Muscle of leg (tissue), 11 donors: ENCODE results near the gene STEAP3. TPM values are rescaled to one million over a fixed set of nuclear protein-coding genes. Genes with fewer than 3 reads are reported as not detected.

Experiments used
- DNase-seq: peaks from one replicate; pipeline ENCODE4 v3.0.0; 2013
- H3K27ac ChIP-seq: one replicate; pipeline ENCODE4 v1.5.1; 2013; ENCODE audit warnings: mild to moderate bottlenecking, low read length, control low read depth
- H3K27me3 ChIP-seq: one replicate; pipeline ENCODE4 v1.6.1; 2013; ENCODE audit warnings: low read length; ENCODE audit not compliant: control insufficient read depth, insufficient read depth
- H3K36me3 ChIP-seq: one replicate; pipeline ENCODE4 v1.6.1; 2013; ENCODE audit warnings: low read length; ENCODE audit not compliant: control insufficient read depth, insufficient read depth
- H3K4me1 ChIP-seq: one replicate; pipeline ENCODE4 v1.6.1; 2013; ENCODE audit warnings: low read length; ENCODE audit not compliant: control insufficient read depth, insufficient read depth
- H3K4me3 ChIP-seq: one replicate; pipeline ENCODE4 v1.5.1; 2013; ENCODE audit warnings: low read length, control low read depth
- H3K9me3 ChIP-seq: replicated peaks from 2 replicates; pipeline ENCODE4 v1.6.1; 2013; ENCODE audit warnings: low read depth, low read length; ENCODE audit not compliant: control insufficient read depth
- WGBS: methylation state at CpG from one replicate; pipeline ENCODE4 v1.1.5; 2013; ENCODE audit warnings: missing lambda C conversion rate; ENCODE audit not compliant: insufficient coverage; 5-methylcytosine and 5-hydroxymethylcytosine counted together
- polyA plus RNA-seq, 8 donors: library from polyadenylated mRNA; unstranded; fragments of 120-200 nt; gene quantifications; one replicate each; pipeline versions ENCODE4 v1.2.1 to v1.2.3, GENCODE V29; 2013; ENCODE audit warnings: inconsistent platforms in 1 of 8, low replicate concordance in 1 of 8; ENCODE audit not compliant: insufficient read length in 8 of 8, insufficient read depth in 1 of 8
- total RNA-seq: library from RNA; stranded (reverse); fragments of 120-200 nt; gene quantifications from one replicate; pipeline ENCODE4 v1.2.4, GENCODE V29; 2013

STEAP3 gene
- total and polyA plus RNA-seq, 9 donors = 8.0 to 21.0 (median 14.1) TPM

DNA sequence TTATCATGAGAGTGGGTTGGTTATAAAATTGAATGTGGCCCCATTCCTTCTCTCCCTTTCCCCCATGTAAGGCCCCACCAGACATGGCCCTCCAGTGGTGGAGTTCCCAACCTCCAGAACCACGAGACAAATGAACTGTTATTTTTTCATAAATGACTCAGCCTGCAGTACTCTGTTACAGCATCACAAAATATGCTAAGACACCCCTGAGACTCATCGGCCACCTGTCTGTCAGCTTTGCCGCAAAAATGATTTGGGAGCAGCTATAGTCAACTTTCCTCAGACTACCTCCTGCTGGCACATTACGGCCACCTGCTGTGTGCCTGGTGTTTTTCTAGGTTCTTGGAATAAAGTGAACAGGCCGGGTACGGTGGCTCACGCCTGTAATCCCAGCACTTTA lies 43.6 kb upstream of the STEAP3 start:
- no peaks in the 10 kb centered on the region for H3K9me3 ChIP-seq

DNA sequence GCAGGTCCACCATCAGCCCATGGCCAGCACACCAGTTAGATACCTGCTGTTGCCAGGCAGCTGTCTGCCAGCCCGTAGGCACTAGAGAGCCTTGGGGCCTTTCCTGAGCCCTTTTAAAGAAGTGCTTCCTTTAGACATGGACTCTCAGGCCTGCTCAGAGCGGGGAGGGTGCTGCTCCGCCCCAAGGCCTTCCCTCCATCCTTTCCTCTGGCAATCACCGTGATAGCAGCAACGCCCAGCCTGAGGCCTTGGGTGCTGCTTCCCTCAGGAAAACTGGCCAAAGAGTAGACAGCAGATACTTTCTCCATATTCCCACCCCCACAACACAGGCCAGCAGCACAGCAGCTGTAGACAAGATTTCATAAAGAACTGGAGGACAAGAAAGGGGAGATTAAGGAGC lies 42.7 kb upstream of the STEAP3 start:
- H3K4me1 ChIP-seq = peaks cover 6% of the 10 kb centered on the region
- no peak overlapping the region for H3K4me3 ChIP-seq
- DNase-seq = no peak
- no peaks in the 10 kb centered on the region for H3K9me3 ChIP-seq
- peaks cover 2% of the 10 kb centered on the region for H3K27me3 ChIP-seq
- H3K36me3 ChIP-seq = no peaks in the 10 kb centered on the region
- 61% methylated on average over 5 of the region's 5 CpGs for WGBS
- H3K27ac ChIP-seq = no peak overlapping the region

More for the DNA sequence above, 43.6 kb upstream of the STEAP3 start:
- Histone ChIP-seq H3K27me3 (peaks cover 2% of the 10 kb centered on the region), H3K36me3 (no peaks in the 10 kb centered on the region), H3K4me1 (peaks cover 6% of the 10 kb centered on the region), H3K27ac (no peak overlapping the region), H3K4me3 (no peak overlapping the region)
- WGBS = 71% methylated on average over 4 of the region's 7 CpGs
- no peak for DNase-seq

DNA sequence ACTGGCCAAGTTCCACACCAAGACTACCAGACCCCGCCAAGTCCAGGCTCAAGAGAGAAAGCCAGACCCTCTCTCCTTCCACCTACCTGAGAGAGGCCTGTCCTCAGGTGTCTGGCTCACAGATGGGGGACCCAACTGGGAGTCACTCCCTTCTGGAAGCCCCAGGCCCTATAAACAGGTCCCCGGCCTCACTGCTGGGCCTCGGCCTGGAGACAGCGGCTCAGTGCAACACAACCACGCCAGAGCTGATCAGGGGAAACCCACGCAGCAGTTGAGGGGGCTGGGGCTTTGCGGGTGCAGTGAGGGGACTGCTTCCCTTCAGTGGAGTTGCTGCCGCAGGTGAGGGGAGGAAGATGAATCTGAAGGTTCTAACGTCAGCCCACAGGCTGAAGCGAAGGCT lies 42.2 kb upstream of the STEAP3 start:
- H3K27ac ChIP-seq = no peak overlapping the region
- H3K36me3 ChIP-seq = no peaks in the 10 kb centered on the region

DNA sequence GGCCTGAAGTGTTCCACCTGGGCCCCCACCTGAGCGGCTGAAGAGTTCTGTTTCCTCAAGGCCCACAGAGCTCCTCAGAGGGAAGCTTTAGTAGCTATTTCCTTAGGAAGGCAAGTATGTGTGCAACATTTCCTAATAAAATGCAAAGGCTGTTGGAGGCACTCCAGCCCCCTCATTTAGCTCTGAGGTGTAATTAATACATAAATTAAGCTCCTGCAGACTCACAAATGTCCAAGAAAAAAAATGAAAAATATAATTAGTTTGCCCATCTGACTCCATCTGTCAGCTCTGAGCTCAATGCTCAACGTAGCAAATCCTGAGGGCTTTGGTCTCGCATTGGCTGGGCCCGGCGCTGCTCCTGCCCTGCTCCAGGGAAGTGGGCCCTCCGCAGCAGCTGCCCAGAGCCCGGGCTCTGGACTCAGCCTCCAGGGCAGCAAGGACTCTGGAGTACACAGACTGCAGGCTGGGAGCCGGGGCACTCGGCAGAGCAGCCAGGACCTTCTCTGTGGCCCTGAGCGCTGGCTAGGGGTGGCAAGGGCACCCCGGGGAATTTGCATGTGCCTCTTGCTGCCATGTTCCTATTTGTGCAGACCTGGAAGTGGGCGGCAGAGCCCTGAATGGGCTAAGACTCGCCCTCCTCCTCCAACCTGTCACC lies 41.7 kb upstream of the STEAP3 start:
- 73% methylated on average over 9 of the region's 13 CpGs for WGBS
- Histone ChIP-seq H3K27me3 (peaks cover 2% of the 10 kb centered on the region), H3K4me1 (peaks cover 6% of the 10 kb centered on the region), H3K27ac (no peak overlapping the region), H3K36me3 (no peaks in the 10 kb centered on the region), H3K9me3 (no peaks in the 10 kb centered on the region), H3K4me3 (no peak overlapping the region)
- DNase-seq = no peak

More for the DNA sequence above, 42.2 kb upstream of the STEAP3 start:
- WGBS = 69% methylated on average over 10 of the region's 10 CpGs
- no peak for DNase-seq
- Histone ChIP-seq H3K9me3 (no peaks in the 10 kb centered on the region), H3K27me3 (peaks cover 2% of the 10 kb centered on the region), H3K4me1 (peaks cover 6% of the 10 kb centered on the region), H3K4me3 (no peak overlapping the region)

DNA sequence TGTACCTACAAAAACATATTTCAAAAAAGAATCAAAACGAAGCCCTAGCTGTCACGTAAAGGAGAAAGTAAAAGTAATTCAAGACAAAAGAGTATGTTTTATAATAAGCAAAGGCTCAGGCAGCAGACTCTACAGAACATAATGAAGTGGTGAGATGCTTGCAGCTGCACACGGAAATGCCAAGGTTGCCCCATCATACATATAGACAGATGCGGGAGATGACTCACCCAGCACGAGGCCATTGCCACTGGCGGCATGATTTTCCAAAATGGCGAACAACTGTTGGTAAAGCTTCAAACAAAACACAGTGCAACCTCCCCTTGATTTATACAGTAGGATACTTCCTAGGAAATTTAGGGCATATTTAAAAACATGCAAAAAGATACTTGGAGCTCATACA lies 39.1 kb upstream of the STEAP3 start:
- 86% methylated on average over 1 of the region's 7 CpGs for WGBS
- H3K4me1 ChIP-seq = peaks cover 2% of the 10 kb centered on the region
- no peak overlapping the region for H3K4me3 ChIP-seq
- no peak overlapping the region for H3K27ac ChIP-seq
- H3K9me3 ChIP-seq = no peaks in the 10 kb centered on the region
- no peak for DNase-seq
- H3K36me3 ChIP-seq = no peaks in the 10 kb centered on the region
- peaks cover 2% of the 10 kb centered on the region for H3K27me3 ChIP-seq

DNA sequence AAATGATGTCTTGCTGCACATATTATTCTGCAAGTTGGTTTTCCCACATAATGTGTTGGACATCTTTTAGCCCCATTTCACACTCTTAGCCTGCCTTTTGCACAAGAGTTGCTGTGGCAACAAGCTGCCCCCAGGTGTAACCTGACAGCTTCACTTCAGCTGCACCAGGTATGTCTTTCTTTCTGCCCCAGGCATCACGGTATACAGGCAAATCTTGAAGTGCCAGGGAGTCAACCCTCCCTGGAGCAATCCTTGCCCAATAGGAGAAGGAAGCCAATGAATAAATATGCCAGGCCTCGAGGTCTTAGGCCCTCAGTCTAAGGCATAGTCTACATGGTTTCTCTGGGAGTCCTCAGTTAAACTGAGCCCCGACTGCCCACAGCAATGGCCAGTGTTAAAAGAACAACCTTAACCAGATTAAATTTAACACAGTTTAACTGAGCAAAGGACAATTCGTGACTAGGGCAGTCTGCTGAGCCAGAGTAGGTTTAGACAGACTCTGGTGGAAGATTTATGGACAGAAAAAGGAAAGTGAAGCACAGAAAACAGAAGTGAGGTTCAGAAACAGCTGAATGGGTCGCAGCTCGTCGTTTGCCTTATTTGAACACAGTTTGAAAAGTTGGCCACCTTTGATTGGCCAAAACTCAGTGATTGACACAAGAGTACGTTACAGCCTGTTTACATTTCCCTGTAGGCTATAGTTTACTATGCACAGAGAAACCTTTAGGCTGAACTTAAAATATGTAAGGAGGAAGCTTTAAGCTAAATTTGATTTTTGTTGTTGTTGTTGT lies 33.1 kb upstream of the STEAP3 start:
- 28% methylated on average over 5 of the region's 8 CpGs for WGBS
- H3K36me3 ChIP-seq = no peaks in the 10 kb centered on the region

DNA sequence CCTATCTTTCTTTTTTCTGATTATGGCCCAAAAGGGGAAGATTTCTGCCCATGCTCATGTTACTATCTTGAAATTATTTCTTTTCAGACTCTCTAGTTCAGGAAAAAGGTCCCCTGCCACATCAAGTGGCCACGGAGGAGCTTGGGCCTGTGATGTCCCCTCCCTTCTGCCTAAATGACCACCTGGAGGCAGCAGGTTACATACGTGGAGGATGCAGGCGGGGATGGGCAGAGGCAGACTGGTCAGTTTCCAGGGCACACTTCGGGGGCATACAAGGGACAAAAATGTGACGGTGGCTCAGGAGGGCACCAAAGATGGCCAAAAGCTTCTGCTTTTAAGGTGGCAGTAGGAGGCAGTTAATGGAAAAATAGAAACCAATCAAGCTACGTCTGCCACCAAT lies 30.7 kb upstream of the STEAP3 start:
- Histone ChIP-seq H3K27me3 (peaks cover 11% of the 10 kb centered on the region), H3K4me3 (no peak overlapping the region), H3K27ac (no peak overlapping the region), H3K9me3 (no peaks in the 10 kb centered on the region), H3K4me1 (no peaks in the 10 kb centered on the region), H3K36me3 (no peaks in the 10 kb centered on the region)
- WGBS = 46% methylated on average over 5 of the region's 6 CpGs
- DNase-seq = no peak

More for the DNA sequence above, 33.1 kb upstream of the STEAP3 start:
- Histone ChIP-seq H3K4me3 (no peak overlapping the region), H3K27ac (no peak overlapping the region), H3K9me3 (no peaks in the 10 kb centered on the region), H3K27me3 (peaks cover 2% of the 10 kb centered on the region), H3K4me1 (no peaks in the 10 kb centered on the region)
- DNase-seq = no peak

DNA sequence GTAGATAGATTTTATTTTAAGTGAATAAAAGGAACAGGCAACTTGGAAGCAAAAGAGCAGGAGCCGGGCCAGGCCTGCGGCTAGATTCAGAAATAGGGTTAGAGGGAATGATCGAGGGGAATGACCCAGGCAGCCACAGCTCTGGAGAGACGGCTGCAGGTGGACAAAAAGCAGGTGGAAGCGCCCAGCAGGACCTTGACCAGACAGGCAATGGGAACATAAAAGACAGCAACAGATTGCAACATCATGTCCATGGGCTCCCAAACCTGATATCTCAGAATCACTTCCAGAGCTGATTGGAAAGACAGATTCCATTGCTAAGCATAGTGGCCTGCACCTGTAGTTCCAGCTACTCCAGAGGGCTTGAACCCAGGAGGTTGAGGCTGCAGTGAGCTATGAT lies 28.6 kb upstream of the STEAP3 start:
- WGBS = 83% methylated on average over 5 of the region's 5 CpGs

DNA sequence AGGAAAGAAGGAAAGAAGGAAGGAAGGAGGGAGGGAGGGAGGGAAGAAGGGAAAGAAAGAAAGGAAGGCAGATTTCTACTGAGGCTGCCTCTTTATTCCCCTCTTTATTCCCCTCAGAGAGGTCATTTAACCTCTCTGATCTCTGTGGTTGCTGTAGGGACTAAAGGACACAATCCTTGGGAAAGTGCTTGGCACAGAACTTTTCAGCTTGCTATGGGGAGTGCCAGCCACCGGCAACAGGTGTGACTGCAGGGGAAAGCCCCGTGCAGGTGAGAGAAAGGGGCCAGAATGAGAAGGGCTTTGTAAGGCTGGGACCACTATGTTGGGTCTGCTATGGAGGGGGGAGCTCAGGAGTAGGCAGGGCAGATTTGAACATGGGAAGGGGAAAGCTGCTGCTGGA lies 27.7 kb upstream of the STEAP3 start:
- Histone ChIP-seq H3K4me1 (no peaks in the 10 kb centered on the region), H3K4me3 (no peak overlapping the region), H3K27me3 (peaks cover 18% of the 10 kb centered on the region), H3K27ac (no peak overlapping the region), H3K9me3 (no peaks in the 10 kb centered on the region), H3K36me3 (no peaks in the 10 kb centered on the region)
- no peak for DNase-seq
- 21% methylated on average over 2 of the region's 2 CpGs for WGBS

More for the DNA sequence above, 28.6 kb upstream of the STEAP3 start:
- H3K9me3 ChIP-seq = no peaks in the 10 kb centered on the region
- no peaks in the 10 kb centered on the region for H3K36me3 ChIP-seq
- DNase-seq = no peak
- no peaks in the 10 kb centered on the region for H3K4me1 ChIP-seq
- no peak overlapping the region for H3K27ac ChIP-seq
- H3K4me3 ChIP-seq = no peak overlapping the region
- peaks cover 18% of the 10 kb centered on the region for H3K27me3 ChIP-seq

DNA sequence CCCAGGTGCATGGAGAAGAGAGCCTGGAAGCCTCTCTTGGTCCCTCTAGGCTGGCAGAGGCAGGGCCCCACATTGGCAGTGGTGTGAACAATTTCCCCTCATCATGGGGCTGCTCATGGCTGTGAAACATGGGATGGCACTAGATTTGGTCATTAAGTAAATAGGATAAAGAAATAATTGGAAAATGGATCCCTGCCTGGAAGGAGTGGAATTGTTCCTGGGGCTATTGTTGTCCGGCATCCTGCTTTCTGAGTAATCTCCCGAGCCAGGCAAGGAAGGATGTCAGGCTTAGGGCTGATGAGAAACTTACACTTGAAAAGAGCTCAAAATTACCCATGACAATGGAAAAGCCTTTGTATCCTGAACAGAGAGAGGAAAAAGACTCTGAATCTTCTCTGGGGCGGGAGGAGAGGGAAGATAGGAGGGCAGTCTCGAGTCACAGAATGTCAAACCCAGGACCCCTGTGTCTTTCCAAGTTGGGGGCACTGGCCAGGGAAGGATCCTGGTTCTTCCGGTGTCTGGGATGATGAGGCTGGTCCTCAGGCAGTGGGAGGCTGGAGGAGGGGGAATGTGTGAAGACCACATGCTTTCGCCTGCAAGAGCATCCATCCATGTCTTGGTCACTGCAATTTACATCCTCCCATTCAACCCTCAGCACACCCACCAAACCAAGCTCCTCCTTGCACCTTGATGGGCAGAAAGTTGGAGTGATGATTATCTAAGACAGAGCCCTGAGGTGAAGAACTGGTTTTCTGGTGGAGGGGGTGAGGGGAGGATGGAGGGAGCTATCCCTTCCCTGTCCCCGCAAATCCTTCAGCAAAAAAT lies 27.1 kb upstream of the STEAP3 start:
- no peak for DNase-seq
- WGBS = 46% methylated on average over 3 of the region's 7 CpGs
- Histone ChIP-seq H3K4me3 (no peak overlapping the region), H3K27ac (no peak overlapping the region), H3K36me3 (no peaks in the 10 kb centered on the region), H3K9me3 (no peaks in the 10 kb centered on the region), H3K4me1 (no peaks in the 10 kb centered on the region), H3K27me3 (peaks cover 18% of the 10 kb centered on the region)
